Globus pallidus (tissue), 1 donor: Measurements from ENCODE around the gene BICRA.
"Not testable (repeated sequence)": the region's sequence is repeated elsewhere in the genome, so short reads cannot be mapped to it uniquely, and the experiment has no call there.

Experiments used
- DNase-seq: peaks from one replicate; pipeline ENCODE4 v3.0.0-alpha.2; 2015; ENCODE audit warnings: low spot score

BICRA gene

GRCh38 chr19:47716270-47716937 lies 107.5 kb downstream of the BICRA start:
- no peak for DNase-seq

- not testable (repeated sequence) for DNase-seq
Observed at GRCh38 chr19:47718415-47719046, 109.6 kb downstream of the BICRA start.

GRCh38 chr19:47719047-47719859 lies 110.3 kb downstream of the BICRA start:
- peak; percentile 55 for DNase-seq

- DNase-seq: no peak
Observed at GRCh38 chr19:47720669-47721422, 111.9 kb downstream of the BICRA start.

- DNase-seq: no peak
Observed at GRCh38 chr19:47723581-47723940, 114.6 kb downstream of the BICRA start.

GRCh38 chr19:47725759-47726401 lies 116.9 kb downstream of the BICRA start:
- DNase-seq: no peak

GRCh38 chr19:47726467-47726866 lies 117.5 kb downstream of the BICRA start:
- no peak for DNase-seq

GRCh38 chr19:47728295-47728694 lies 119.4 kb downstream of the BICRA start:
- DNase-seq: not testable (repeated sequence)

- no peak for DNase-seq
Observed at GRCh38 chr19:47729468-47729798, 120.5 kb downstream of the BICRA start.

GRCh38 chr19:47729799-47730520 lies 121.0 kb downstream of the BICRA start:
- no peak for DNase-seq

- DNase-seq: no peak
Observed at GRCh38 chr19:47730521-47730889, 121.6 kb downstream of the BICRA start.

- no peak for DNase-seq
Observed at GRCh38 chr19:47730910-47731309, 122.0 kb downstream of the BICRA start.

GRCh38 chr19:47735131-47735530 lies 126.2 kb downstream of the BICRA start:
- no peak for DNase-seq

- no peak for DNase-seq
Observed at GRCh38 chr19:47740866-47741519, 132.1 kb downstream of the BICRA start.

- no peak for DNase-seq
Observed at GRCh38 chr19:47741544-47742140, 132.7 kb downstream of the BICRA start.

GRCh38 chr19:47742634-47743033 lies 133.7 kb downstream of the BICRA start:
- no peak for DNase-seq

- peak; percentile 96 for DNase-seq
Observed at GRCh38 chr19:47745010-47745901, 136.3 kb downstream of the BICRA start, which contains the start of gene NOP53. Gene NOP53 (plus strand): TSS chr19:47745546. CDS start chr19:47745560, 14 bp downstream.

GRCh38 chr19:47746129-47746528 lies 137.2 kb downstream of the BICRA start:
- DNase-seq: not testable (repeated sequence)

- DNase-seq: no peak
Observed at GRCh38 chr19:47749326-47749725, 140.4 kb downstream of the BICRA start.
